ENCODE measurements around the gene CDH5.

Gene CDH5

DNA sequence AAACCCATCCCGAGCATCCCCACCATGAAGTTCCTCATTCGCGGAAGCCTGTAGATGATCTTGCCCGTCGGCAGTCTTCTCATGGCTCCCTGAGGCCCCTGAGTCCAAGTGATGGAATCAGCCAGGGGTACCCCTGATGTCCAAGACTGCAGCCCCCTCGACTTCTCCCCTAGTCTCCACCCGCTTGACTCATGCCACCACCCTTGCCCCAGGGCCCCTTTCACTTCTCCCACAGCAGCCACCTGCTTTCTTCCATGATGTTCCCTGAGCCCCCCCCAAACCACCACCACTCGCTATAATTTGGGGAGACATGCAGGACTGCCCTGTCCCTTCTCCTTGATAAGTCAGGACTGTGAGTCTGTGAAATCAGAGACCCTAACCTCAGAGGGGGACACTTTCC is 72.0 kb downstream of the CDH5 start:
- H3K4me3 ChIP-seq (ENCODE audit: low read depth, low read length), result no peak overlapping the region
- DNase-seq (ENCODE audit: low read depth), result no peak
- TF ChIP-seq, protein P1, sequence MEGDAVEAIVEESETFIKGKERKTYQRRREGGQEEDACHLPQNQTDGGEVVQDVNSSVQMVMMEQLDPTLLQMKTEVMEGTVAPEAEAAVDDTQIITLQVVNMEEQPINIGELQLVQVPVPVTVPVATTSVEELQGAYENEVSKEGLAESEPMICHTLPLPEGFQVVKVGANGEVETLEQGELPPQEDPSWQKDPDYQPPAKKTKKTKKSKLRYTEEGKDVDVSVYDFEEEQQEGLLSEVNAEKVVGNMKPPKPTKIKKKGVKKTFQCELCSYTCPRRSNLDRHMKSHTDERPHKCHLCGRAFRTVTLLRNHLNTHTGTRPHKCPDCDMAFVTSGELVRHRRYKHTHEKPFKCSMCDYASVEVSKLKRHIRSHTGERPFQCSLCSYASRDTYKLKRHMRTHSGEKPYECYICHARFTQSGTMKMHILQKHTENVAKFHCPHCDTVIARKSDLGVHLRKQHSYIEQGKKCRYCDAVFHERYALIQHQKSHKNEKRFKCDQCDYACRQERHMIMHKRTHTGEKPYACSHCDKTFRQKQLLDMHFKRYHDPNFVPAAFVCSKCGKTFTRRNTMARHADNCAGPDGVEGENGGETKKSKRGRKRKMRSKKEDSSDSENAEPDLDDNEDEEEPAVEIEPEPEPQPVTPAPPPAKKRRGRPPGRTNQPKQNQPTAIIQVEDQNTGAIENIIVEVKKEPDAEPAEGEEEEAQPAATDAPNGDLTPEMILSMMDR (IDR thresholded peaks at IDR 0.05; ENCODE audit: insufficient read depth, low read depth, low read length, missing control alignments), result no peak

DNA sequence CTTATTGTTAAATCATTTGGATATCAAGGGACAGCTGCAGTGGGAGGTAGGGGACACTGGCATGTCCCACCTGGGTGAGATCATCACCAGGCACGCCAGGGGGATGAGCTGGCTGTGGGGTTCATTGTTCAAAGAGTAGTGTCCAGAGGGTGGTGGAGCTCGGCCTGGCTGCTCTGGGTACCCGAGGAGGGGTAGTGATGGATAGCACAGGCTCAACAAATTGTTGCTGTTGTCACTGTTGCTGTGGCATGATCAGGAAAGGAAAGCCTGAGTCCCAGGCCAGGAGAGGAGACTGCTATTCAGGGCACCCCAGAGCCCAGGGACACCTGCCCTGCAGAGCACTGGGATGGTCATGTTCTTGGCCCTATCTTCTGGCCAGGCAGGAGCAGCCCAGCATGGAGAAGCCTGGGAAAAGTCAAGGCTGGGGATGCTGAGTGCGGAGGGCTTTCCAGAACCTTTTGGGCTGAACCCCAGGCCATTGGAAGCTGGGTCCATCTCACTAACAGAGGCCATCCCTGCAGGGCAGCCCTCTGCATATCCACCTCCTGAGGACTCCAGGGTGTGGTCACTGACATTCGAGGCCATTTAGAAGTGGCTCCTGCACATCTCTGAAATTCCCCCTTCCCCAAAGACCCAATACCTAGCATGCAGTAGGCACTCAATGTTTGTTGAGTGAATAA is 72.7 kb downstream of the CDH5 start:
- TF ChIP-seq, protein P1 (IDR thresholded peaks at IDR 0.05; ENCODE audit: insufficient read depth, low read depth, low read length, missing control alignments), result no peak
- no peak overlapping the region for H3K4me3 ChIP-seq (ENCODE audit: low read depth, low read length)
- DNase-seq (ENCODE audit: low read depth), result no peak

DNA sequence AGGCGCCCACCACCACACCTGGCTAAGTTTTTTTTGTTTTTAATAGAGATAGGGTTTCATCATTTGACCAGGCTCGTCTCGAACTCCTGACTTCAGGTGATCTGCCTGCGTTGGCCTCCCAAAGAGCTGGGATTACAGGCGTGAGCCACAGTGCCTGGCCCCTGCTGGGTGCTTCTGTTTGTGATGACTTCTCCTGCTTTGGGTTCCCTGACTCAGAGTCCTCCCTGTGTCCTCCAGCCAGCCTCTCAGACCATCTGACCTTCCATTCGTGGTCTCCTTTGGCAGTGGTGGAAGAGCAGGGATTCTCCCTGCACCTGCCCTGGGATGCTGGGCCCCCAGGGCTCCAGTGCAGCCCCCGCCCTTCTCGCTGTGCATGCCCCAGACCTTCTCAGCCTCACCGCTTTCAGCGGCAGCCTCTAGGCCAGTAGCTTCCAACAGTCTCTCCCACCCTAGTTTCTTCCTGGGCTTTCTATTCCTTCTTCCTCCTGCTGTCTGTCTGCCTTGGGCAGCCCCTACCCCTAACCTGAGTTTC is 73.8 kb downstream of the CDH5 start:
- H3K4me3 ChIP-seq (ENCODE audit: low read depth, low read length), result no peak overlapping the region
- no peak for DNase-seq (ENCODE audit: low read depth)
- TF ChIP-seq, protein P1 (IDR thresholded peaks at IDR 0.05; ENCODE audit: insufficient read depth, low read depth, low read length, missing control alignments), result no peak

DNA sequence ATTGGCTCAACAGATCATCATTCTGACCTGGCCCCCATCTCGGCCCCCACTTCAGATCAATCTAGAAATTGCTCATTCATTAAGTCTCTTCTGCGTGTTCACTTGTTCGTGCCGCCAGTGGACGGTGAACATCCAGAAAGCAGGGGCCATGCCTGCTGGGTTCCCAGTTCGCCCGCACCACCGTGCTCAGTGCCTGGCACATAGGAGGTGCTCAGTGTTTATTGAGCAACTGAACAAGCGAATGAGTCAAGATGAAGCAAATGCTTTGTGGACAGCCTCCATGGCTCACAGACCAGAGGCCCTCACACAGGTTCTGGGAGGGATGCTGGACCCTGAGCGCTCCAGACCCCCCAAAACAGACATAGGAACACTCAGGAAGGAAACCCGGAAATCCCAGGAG is 74.5 kb downstream of the CDH5 start:
- TF ChIP-seq, protein P1 (IDR thresholded peaks at IDR 0.05; ENCODE audit: insufficient read depth, low read depth, low read length, missing control alignments), result no peak
- no peak overlapping the region for H3K4me3 ChIP-seq (ENCODE audit: low read depth, low read length)
- no peak for DNase-seq (ENCODE audit: low read depth)

DNA sequence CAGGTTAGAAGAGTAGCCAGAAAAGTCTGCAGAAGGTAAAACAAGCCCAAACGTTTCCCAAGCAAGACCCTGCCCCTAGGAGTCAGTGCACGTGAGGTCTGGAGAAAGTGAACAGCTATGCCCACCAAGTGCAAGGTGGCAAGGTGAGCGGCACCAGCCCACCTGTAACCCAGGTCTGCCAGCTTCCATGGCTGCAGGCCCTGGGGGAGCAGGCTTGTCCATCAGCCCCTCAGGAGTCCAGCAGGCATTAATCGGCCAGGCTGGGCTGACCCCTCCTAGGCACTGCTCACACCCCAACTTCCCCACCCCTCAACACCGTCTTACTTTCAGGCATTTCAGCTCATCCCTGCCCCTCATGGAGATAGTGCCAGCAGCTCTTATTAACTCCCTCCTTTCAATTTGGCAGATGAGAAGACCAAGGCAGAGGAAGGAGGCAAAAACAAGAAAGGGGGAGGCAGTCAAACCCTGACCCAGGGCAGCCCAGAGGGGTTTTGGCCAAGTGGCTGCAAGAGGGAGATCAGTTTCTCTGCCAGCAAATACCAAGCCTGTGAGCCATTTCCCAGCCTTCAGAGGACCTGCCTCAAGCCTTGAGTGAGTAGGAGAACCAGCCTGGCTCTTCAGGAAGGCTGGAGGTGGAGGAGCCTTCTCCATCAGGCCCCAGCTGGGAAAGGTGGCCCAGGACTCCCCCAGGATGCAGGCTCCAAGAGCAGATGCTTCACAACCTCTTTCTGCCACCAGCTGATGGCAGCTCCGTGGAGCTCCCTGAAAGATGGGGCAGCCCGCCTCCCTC is 75.3 kb downstream of the CDH5 start:
- TF ChIP-seq, protein P1 (IDR thresholded peaks at IDR 0.05; ENCODE audit: insufficient read depth, low read depth, low read length, missing control alignments), result no peak
- no peak for DNase-seq (ENCODE audit: low read depth)
- no peak overlapping the region for H3K4me3 ChIP-seq (ENCODE audit: low read depth, low read length)

DNA sequence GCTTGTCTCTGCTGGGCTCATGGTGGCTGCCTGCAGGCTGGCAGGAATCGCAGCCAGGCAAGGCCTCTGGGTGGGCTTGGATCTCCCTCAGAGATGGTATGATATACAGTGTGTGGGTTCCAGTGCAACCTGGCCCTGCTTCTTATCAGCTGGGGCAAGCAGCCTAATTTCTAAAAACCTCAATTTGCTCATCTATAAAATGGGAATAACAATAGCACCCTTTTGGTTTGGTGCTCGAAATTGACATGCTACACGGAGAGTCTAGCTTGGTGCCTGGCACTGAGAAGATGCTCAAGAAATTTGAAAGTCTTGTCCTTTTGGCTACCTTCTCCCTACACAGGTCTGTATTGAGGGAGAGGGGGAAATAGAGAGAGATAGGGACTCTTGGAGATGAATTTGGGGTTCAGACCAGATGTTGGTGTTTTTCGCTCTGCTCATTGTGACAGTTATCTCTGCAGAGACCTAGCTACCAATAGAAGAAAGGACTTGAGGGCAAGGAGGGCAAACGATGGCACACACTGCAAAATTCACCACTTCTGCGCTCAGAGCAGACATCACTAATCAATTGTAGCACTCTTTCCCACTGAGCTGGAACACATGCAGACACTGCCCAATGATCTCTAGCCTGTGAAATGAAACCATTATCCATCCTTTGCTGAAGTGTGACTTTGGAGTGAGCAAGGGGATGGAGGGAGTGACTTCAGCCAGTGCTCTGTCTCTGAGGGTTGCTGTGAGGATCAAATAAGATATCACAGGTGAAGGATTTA is 76.2 kb downstream of the CDH5 start:
- no peak for DNase-seq (ENCODE audit: low read depth)
- TF ChIP-seq, protein P1 (IDR thresholded peaks at IDR 0.05; ENCODE audit: insufficient read depth, low read depth, low read length, missing control alignments), result no peak
- H3K4me3 ChIP-seq (ENCODE audit: low read depth, low read length), result no peak overlapping the region
